ENCODE measurements around the gene TRIM42. TPM values are rescaled to one million over a fixed set of nuclear protein-coding genes. Genes with fewer than 3 reads are reported as not detected.

TRIM42 gene
- total and polyA plus RNA-seq, 2 of the 8 experiments (the other 6 are each of a cell fraction or from before 2014, with no cell fraction given), result not detected

GRCh38 chr3:140664111-140664510 is 13.8 kb upstream of the TRIM42 start:
- CTCF ChIA-PET (ENCODE audit: partially characterized antibody), result interaction anchor here (1.1 kb wide), 1 partner anchor 451 kb away, joined by 3 read pairs; no protein-coding TSS in a partner anchor
- no peaks in the 10 kb centered on the region for H4K20me1 ChIP-seq (replicated peaks in 1 of 2; ENCODE audit: control insufficient read depth in 1 of 2, insufficient read depth in 2 of 2, low read length in 2 of 2)
- no peak overlapping the region for H4K91ac ChIP-seq (replicated peaks; ENCODE audit: insufficient read length, low read length)
- H2AFZ ChIP-seq (ENCODE audit: low read length), result peak overlapping the region; percentile 32; the same call in 1 of the 2 replicates
- H4K5ac ChIP-seq (ENCODE audit: insufficient read length, low read depth, low read length), result no peak overlapping the region
- no peak overlapping the region for H3K4me3 ChIP-seq (ENCODE audit: extremely low read depth in 1 of 4, insufficient read depth in 2 of 4, low read depth in 3 of 4, low read length in 4 of 4)
- no peak overlapping the region for H2BK20ac ChIP-seq (ENCODE audit: low read length)
- H3K18ac ChIP-seq (ENCODE audit: extremely low read depth, low read length), result no peak overlapping the region
- H3K27me3 ChIP-seq (replicated peaks in 1 of 4; ENCODE audit: control insufficient read depth in 3 of 4, extremely low read depth in 1 of 4, insufficient read depth in 3 of 4, low read length in 3 of 4), result no peaks in the 10 kb centered on the region
- no peak overlapping the region for H2BK15ac ChIP-seq (ENCODE audit: low read length)
- H3K4ac ChIP-seq (replicated peaks; ENCODE audit: insufficient read length, low read depth, low read length), result no peak overlapping the region
- no peaks in the 10 kb centered on the region for H3K36me3 ChIP-seq (ENCODE audit: control insufficient read depth in 2 of 4, insufficient read depth in 4 of 4, low read length in 3 of 4)
- POLR2A ChIA-PET (ENCODE audit: partially characterized antibody), result no interaction called here
- no peak overlapping the region for H3K56ac ChIP-seq (replicated peaks; ENCODE audit: insufficient read length, low read depth, low read length)
- H3K79me2 ChIP-seq (ENCODE audit: control insufficient read depth in 1 of 2, insufficient read depth in 2 of 2, low read length in 2 of 2), result no peaks in the 10 kb centered on the region
- H2BK120ac ChIP-seq (replicated peaks; ENCODE audit: low read depth, low read length), result no peak overlapping the region
- no peaks in the 10 kb centered on the region for H3K4me1 ChIP-seq (replicated peaks in 1 of 4; ENCODE audit: control insufficient read depth in 3 of 4, insufficient read depth in 4 of 4, low read length in 3 of 4)
- DNase-seq (ENCODE audit: low read depth in 1 of 2, low spot score in 2 of 2) (no peak), FAIRE-seq (no peak)
- no peak overlapping the region for H3K4me2 ChIP-seq (ENCODE audit: insufficient read depth in 1 of 2, low read depth in 2 of 2, low read length in 2 of 2)
- H2BK12ac ChIP-seq (ENCODE audit: low read depth, low read length), result no peak overlapping the region
- H3K27ac ChIP-seq (ENCODE audit: low read depth, low read length), result no peak overlapping the region
- no peak overlapping the region for H3K23ac ChIP-seq (ENCODE audit: insufficient read length)
- 70% methylated on average over 5 of the region's 5 CpGs; no CpG with 5 or more reads in 1 of the 2 experiments for WGBS, 2 experiments (ENCODE audit: extremely low coverage in 1 of 2, insufficient coverage in 1 of 2, insufficient read length in 1 of 2, insufficient replicate concordance in 2 of 2, low coverage in 1 of 2, low lambda C conversion rate in 2 of 2, missing lambda C conversion rate in 1 of 2)
- no peaks in the 10 kb centered on the region for H3K79me1 ChIP-seq (ENCODE audit: low read depth, low read length)
- H2AK5ac ChIP-seq (ENCODE audit: low read depth, low read length), result no peak overlapping the region
- H3K9me3 ChIP-seq (ENCODE audit: insufficient read depth in 2 of 2, low read depth in 1 of 2, low read length in 1 of 2), result 0 out of 4 replicates have a peak, but pooled peaks cover 0 to 3% of the 10 kb centered on the region in 2 experiments
- H3K23me2 ChIP-seq (ENCODE audit: low read depth, low read length), result no peaks in the 10 kb centered on the region
- no peak overlapping the region; a peak in 1 of 7 replicates for H3K9ac ChIP-seq (replicated peaks in 1 of 4; ENCODE audit: extremely low read depth in 1 of 4, low read depth in 3 of 4, low read length in 3 of 4)
- H2BK5ac ChIP-seq (ENCODE audit: low read depth, low read length), result no peak overlapping the region
- H3K14ac ChIP-seq (ENCODE audit: insufficient read length), result no peak overlapping the region
- no peak overlapping the region for H4K8ac ChIP-seq (ENCODE audit: extremely low read depth, insufficient read depth, low read length)
- no peak for TF ChIP-seq RNF2 (IDR thresholded peaks at IDR 0.05; ENCODE audit: borderline replicate concordance, low read depth, low read length, missing control alignments, poor library complexity, severe bottlenecking)
- TF ChIP-seq JUND (IDR thresholded peaks at IDR 0.05; ENCODE audit: low read length), result no peak
- TF ChIP-seq SIX5 (IDR thresholded peaks at IDR 0.05; ENCODE audit: low read depth, low read length), result no peak
- no peak for TF ChIP-seq GABPA (IDR thresholded peaks at IDR 0.05; ENCODE audit: borderline replicate concordance, insufficient read depth, low read length)
- no peak for TF ChIP-seq YY1 (IDR thresholded peaks at IDR 0.05; ENCODE audit: low read depth, low read length)
- no peak for TF ChIP-seq RXRA (IDR thresholded peaks at IDR 0.05; ENCODE audit: insufficient read depth, low read depth, low read length)
- TF ChIP-seq NRF1 (IDR thresholded peaks at IDR 0.05; ENCODE audit: low read depth, low read length), result no peak
- TF ChIP-seq, protein P1, sequence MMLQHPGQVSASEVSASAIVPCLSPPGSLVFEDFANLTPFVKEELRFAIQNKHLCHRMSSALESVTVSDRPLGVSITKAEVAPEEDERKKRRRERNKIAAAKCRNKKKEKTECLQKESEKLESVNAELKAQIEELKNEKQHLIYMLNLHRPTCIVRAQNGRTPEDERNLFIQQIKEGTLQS (IDR thresholded peaks at IDR 0.05; ENCODE audit: insufficient read depth, low read depth, low read length), result no peak
- TF ChIP-seq FOSL1 (IDR thresholded peaks at IDR 0.05; ENCODE audit: insufficient read depth, low read depth, low read length), result no peak
- no peak for TF ChIP-seq RAD21 (IDR thresholded peaks at IDR 0.05 in 1 of 2, conservative IDR thresholded peaks at IDR 0.05 in 1 of 2; ENCODE audit: low read depth in 2 of 2, low read length in 2 of 2)
- no peak for TF ChIP-seq SP2 (IDR thresholded peaks at IDR 0.05; ENCODE audit: low read length)
- TF ChIP-seq RBBP5 (IDR thresholded peaks at IDR 0.05; ENCODE audit: borderline replicate concordance, low read depth, low read length), result no peak
- no peak for TF ChIP-seq TAF7 (optimal IDR thresholded peaks at IDR 0.05; ENCODE audit: borderline replicate concordance, low read depth, low read length)
